Measurements from ENCODE around the gene HOXC12. TPM values are rescaled to one million over a fixed set of nuclear protein-coding genes. Genes with fewer than 3 reads are reported as not detected.

Gene HOXC12, protein sequence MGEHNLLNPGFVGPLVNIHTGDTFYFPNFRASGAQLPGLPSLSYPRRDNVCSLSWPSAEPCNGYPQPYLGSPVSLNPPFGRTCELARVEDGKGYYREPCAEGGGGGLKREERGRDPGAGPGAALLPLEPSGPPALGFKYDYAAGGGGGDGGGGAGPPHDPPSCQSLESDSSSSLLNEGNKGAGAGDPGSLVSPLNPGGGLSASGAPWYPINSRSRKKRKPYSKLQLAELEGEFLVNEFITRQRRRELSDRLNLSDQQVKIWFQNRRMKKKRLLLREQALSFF
- total RNA-seq (not detected), polyA plus RNA-seq (not detected)
- long read RNA-seq, donor 1 = 0 reads
- long read RNA-seq, donor 2 = 0 reads
- long read RNA-seq, donor 3 = 0 reads
- long read RNA-seq, donor 4 = 0 reads
- long read RNA-seq, donor 5 = 0 reads

DNA sequence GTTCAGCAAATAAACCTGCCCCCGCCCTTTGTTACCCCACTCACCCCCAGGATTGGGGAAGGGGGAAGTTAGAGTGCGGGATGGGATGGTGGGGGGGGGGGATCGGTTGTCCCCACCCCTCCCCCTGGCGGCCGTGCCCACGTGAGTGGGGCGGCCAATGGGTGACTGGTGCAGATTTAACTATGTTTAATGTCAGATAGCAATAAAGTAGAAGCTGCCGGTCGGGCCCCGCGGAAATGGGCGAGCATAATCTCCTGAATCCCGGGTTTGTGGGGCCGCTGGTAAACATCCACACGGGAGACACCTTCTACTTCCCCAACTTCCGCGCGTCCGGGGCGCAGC is at the start of gene HOXC12:
HOXC12 (plus strand) TSS at position 210 of the 342 bp plus-strand sequence; CDS start at position 237, 27 bp downstream.
- DNase-seq (no peak), ATAC-seq (ENCODE audit: insufficient read depth, low FRiP score) (no peak)
- H3K9me3 ChIP-seq (ENCODE audit: control insufficient read depth in 4 of 4, insufficient read depth in 3 of 4, low read length in 3 of 4) = peaks cover 0 to 12% (median 0%) of the 10 kb centered on the region in 4 donors
- WGBS, 2 donors = 3 to 6% methylated on average over 20 of the region's 20 CpGs
- peaks cover 0 to 2% (median 0%) of the 10 kb centered on the region in 5 donors for H3K4me1 ChIP-seq (ENCODE audit: control insufficient read depth in 5 of 5, insufficient read depth in 5 of 5, low read length in 5 of 5)
- peaks cover 19 to 97% (median 96%) of the 10 kb centered on the region in 3 donors for H3K27me3 ChIP-seq (ENCODE audit: control insufficient read depth in 3 of 3, insufficient read depth in 3 of 3, low read length in 2 of 3)
- H3K27ac ChIP-seq (ENCODE audit: low read depth in 1 of 2, low read length in 1 of 2) = no peak within 1 kb of the TSS
- no peaks in the 10 kb centered on the region for H3K36me3 ChIP-seq (ENCODE audit: control insufficient read depth in 4 of 4, insufficient read depth in 4 of 4, low read length in 4 of 4)
- H3K4me3 ChIP-seq = no peak within 1 kb of the TSS
- TF ChIP-seq, protein P1, sequence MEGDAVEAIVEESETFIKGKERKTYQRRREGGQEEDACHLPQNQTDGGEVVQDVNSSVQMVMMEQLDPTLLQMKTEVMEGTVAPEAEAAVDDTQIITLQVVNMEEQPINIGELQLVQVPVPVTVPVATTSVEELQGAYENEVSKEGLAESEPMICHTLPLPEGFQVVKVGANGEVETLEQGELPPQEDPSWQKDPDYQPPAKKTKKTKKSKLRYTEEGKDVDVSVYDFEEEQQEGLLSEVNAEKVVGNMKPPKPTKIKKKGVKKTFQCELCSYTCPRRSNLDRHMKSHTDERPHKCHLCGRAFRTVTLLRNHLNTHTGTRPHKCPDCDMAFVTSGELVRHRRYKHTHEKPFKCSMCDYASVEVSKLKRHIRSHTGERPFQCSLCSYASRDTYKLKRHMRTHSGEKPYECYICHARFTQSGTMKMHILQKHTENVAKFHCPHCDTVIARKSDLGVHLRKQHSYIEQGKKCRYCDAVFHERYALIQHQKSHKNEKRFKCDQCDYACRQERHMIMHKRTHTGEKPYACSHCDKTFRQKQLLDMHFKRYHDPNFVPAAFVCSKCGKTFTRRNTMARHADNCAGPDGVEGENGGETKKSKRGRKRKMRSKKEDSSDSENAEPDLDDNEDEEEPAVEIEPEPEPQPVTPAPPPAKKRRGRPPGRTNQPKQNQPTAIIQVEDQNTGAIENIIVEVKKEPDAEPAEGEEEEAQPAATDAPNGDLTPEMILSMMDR (IDR thresholded peaks at IDR 0.05; ENCODE audit: control extremely low read depth, extremely low read depth) = no peak
- H3K9ac ChIP-seq (ENCODE audit: insufficient read depth in 1 of 2, low read length in 2 of 2) = no peak within 1 kb of the TSS

DNA sequence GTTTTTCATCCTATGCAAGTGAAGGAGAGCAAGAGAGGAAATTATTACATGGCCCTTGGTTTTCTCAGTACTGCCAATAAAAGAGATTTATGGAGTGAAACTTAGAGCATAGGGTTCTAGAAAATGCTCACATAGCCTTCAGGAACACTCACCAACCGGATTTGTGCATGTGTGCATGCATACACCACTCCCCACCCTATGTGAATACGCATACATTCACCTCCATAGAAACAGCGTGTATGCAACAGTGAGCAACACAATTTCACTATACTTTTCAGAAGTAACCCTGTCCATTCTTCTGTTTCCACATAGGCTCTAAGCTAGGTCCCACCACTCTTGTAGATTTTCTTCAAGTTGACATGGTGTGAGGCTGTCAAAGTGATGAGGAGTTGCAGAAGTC is 47.6 kb upstream of the HOXC12 start:
- peaks cover 0 to 65% (median 25%) of the 10 kb centered on the region in 3 donors for H3K27me3 ChIP-seq (ENCODE audit: control insufficient read depth in 3 of 3, insufficient read depth in 3 of 3, low read length in 2 of 3)

DNA sequence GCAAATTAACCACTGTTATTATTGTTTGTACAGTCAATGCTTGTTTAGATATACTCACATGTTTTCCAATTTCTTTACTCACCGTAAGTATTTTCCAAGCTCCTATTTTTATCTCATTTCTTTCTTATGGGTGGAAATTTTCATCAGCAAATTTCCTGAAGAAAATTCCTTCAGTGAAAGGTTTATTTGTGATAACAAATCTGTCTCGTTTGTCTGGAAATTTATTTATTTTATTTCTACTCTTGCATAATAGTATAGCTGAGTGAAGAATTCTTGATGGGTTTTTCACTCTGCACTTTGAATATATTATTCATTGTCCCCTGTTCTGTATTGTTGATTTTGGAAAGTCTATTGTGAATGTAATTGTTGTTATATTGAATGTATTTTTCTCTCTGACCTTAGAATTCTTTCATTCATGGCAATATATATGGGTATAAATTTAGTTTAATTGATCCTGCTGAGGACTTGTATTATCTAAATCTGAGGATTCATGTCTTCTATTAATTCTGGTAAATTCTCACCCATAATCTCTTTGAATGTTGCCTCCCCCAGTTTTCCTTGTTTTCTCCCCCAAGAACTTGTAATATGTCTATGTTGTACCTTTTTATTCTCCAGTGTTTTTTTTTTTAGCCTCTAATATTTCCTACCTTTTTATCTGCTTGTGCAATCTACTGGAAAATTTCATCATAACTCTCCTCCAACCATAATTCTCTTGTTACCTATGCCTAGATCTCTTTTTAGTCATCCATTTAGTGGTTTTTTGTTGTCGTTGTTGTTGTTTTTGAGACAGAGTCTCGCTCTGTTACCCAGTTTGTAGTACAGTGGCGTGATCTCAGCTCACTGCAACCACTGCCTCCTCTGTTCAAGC is 37.7 kb upstream of the HOXC12 start:
- H3K27me3 ChIP-seq (ENCODE audit: control insufficient read depth in 3 of 3, insufficient read depth in 3 of 3, low read length in 2 of 3) = peaks cover 0 to 89% (median 52%) of the 10 kb centered on the region in 3 donors
- H3K36me3 ChIP-seq (ENCODE audit: control insufficient read depth in 4 of 4, insufficient read depth in 4 of 4, low read length in 4 of 4) = no peaks in the 10 kb centered on the region
- no peaks in the 10 kb centered on the region for H3K9me3 ChIP-seq (ENCODE audit: control insufficient read depth in 4 of 4, insufficient read depth in 3 of 4, low read length in 3 of 4)
- H3K4me3 ChIP-seq = no peak overlapping the region
- no peaks in the 10 kb centered on the region for H3K4me1 ChIP-seq (ENCODE audit: control insufficient read depth in 5 of 5, insufficient read depth in 5 of 5, low read length in 5 of 5)
- DNase-seq (no peak), ATAC-seq (ENCODE audit: insufficient read depth, low FRiP score) (no peak)
- no peak overlapping the region for H3K27ac ChIP-seq (ENCODE audit: low read depth in 1 of 2, low read length in 1 of 2)
- H3K9ac ChIP-seq (ENCODE audit: insufficient read depth in 1 of 2, low read length in 2 of 2) = no peak overlapping the region
- 78 to 81% methylated on average over 5 of the region's 5 CpGs for WGBS, 2 donors
- TF ChIP-seq, protein P1 (IDR thresholded peaks at IDR 0.05; ENCODE audit: control extremely low read depth, extremely low read depth) = no peak

More for the DNA sequence above, 47.6 kb upstream of the HOXC12 start:
- Histone ChIP-seq H3K9me3 (ENCODE audit: control insufficient read depth in 4 of 4, insufficient read depth in 3 of 4, low read length in 3 of 4) (no peaks in the 10 kb centered on the region), H3K9ac (ENCODE audit: insufficient read depth in 1 of 2, low read length in 2 of 2) (no peak overlapping the region), H3K4me1 (ENCODE audit: control insufficient read depth in 5 of 5, insufficient read depth in 5 of 5, low read length in 5 of 5) (no peaks in the 10 kb centered on the region), H3K27ac (ENCODE audit: low read depth in 1 of 2, low read length in 1 of 2) (no peak overlapping the region), H3K36me3 (ENCODE audit: control insufficient read depth in 4 of 4, insufficient read depth in 4 of 4, low read length in 4 of 4) (no peaks in the 10 kb centered on the region), H3K4me3 (no peak overlapping the region)
- 78 to 80% methylated on average over 3 of the region's 3 CpGs for WGBS, 2 donors
- ATAC-seq (ENCODE audit: insufficient read depth, low FRiP score) = no peak
- TF ChIP-seq, protein P1 (IDR thresholded peaks at IDR 0.05; ENCODE audit: control extremely low read depth, extremely low read depth) = no peak
- no peak for DNase-seq
